ENCODE measurements around the gene UBIAD1. TPM values are rescaled to one million over a fixed set of nuclear protein-coding genes. Genes with fewer than 3 reads are reported as not detected.

UBIAD1 gene
- total and polyA plus RNA-seq, 2 donors (not counting 3 experiments of a cell fraction or from before 2014, with no cell fraction given), result 12.7 to 17.8 TPM

DNA sequence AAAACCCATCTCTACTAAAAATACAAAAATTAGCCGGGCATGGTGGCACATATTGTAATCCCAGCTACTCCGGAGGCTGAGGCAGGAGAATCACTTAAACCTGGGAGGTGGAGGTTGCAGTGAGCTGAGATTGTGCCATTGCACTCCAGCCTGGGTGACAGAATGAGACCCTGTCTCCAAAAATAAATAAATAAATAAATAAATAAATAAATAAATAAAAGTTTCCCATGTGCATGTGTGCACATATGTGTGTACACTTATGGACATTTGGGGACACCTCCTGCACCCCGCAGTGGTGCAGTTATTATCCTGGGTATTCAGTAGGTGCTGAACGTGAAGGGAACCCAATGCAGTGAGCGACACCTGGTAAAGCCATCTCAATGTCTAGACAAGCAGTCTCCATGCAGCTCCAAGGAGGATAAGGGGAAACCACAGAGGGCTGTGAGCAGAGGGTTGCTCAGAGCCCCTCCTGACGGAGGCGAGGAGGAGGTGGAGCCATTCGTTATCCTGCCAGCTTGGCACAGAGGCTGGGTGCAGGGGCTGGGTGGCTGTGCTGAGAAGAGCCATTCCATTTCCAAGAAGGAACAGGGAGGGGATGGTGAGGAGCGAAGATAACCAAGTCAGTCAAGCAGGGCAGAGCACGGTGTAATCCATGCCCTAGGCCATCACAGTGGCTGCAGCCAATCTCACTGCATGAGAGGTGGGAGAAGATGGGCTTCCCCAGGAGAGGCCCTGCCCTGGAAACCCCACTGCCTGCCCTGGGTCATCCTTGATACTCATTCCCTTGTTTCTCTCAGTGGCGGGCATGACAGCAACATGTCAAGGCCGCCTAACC lies 25.6 kb downstream of the UBIAD1 start:
- H3K27ac ChIP-seq (ENCODE audit: insufficient read depth, low read depth, low read length), result no peak overlapping the region
- no TSS peak for BruUV-seq (replicated peaks)

More for the DNA sequence above, 25.6 kb downstream of the UBIAD1 start:
- H3K9me1 ChIP-seq (replicated peaks; ENCODE audit: control insufficient read depth, extremely low read depth, insufficient read depth, low read length), result no peaks in the 10 kb centered on the region
- no peak overlapping the region for H2AFZ ChIP-seq (ENCODE audit: low read depth, low read length)
- CTCF ChIA-PET, result interaction anchor here (1.4 kb wide), 1 partner anchor 22 kb away, joined by 3 read pairs; no protein-coding TSS in a partner anchor
- H3K4me2 ChIP-seq (ENCODE audit: insufficient read depth, low read length), result no peak overlapping the region
- no peak overlapping the region for H3K4me3 ChIP-seq (replicated peaks in 1 of 3; ENCODE audit: insufficient read depth in 1 of 3, low read depth in 1 of 3, low read length in 3 of 3)
- FAIRE-seq (no peak), DNase-seq (ENCODE audit: low read depth, low spot score) (no peak)
- dilution Hi-C loops (cut with MboI; ENCODE audit: extremely low pct_ligation_motif_present, low sequenced_read_pairs), result no loop called here
- no peaks in the 10 kb centered on the region for H3K79me2 ChIP-seq (ENCODE audit: control insufficient read depth, insufficient read depth, low read length)
- H3K27me3 ChIP-seq (ENCODE audit: control insufficient read depth in 2 of 2, insufficient read depth in 2 of 2, low read length in 2 of 2), result no peaks in the 10 kb centered on the region
- H4K20me1 ChIP-seq (replicated peaks; ENCODE audit: control insufficient read depth, extremely low read depth, insufficient read depth, low read length), result no peaks in the 10 kb centered on the region
- no peaks in the 10 kb centered on the region for H3K9me3 ChIP-seq (replicated peaks; ENCODE audit: control insufficient read depth, insufficient read depth, low read length)
- intact Hi-C loops (cut with micrococcal nuclease), result no loop called here
- TF ChIP-seq GATA2 (IDR thresholded peaks at IDR 0.05; ENCODE audit: insufficient read depth, insufficient read length, low read depth, low read length) (no peak), FOS (IDR thresholded peaks at IDR 0.05; ENCODE audit: borderline replicate concordance, insufficient read depth, low read length) (no peak), CTCF (IDR thresholded peaks at IDR 0.05; ENCODE audit: extremely low read depth in 1 of 2, insufficient read depth in 1 of 2, low read depth in 1 of 2, low read length in 2 of 2) (no peak), POLR2AphosphoS5 (IDR thresholded peaks at IDR 0.05; ENCODE audit: insufficient read depth, low read depth, low read length) (no peak), JUN (IDR thresholded peaks at IDR 0.05; ENCODE audit: borderline replicate concordance, insufficient read depth, insufficient read length, low read depth) (no peak), POLR2A (IDR thresholded peaks at IDR 0.05; ENCODE audit: low read depth, low read length) (no peak), EZH2 (IDR thresholded peaks at IDR 0.05; ENCODE audit: borderline replicate concordance, low read depth, low read length, severe bottlenecking) (no peak), MAX (IDR thresholded peaks at IDR 0.05; ENCODE audit: insufficient read depth, insufficient read length) (no peak), MYC (IDR thresholded peaks at IDR 0.05; ENCODE audit: low read depth, low read length) (no peak)
- no peaks in the 10 kb centered on the region for H3K36me3 ChIP-seq (ENCODE audit: control insufficient read depth in 2 of 2, extremely low read depth in 1 of 2, insufficient read depth in 2 of 2, low read length in 2 of 2)
- POLR2A ChIA-PET, result no interaction called here
- no peaks in the 10 kb centered on the region for H3K4me1 ChIP-seq (ENCODE audit: control insufficient read depth, extremely low read depth, insufficient read depth, low read length)
- H3K9ac ChIP-seq (replicated peaks; ENCODE audit: extremely low read depth, insufficient read depth, low read length), result no peak overlapping the region
